HG02571 (cell line): Measurements from ENCODE around the gene CD93.

Source experiments
- ATAC-seq: cut with Tn5 transposase; IDR thresholded peaks from one replicate; pipeline ENCODE4 v1.9.1; 2021; ENCODE audit warnings: mild to moderate bottlenecking, moderate library complexity; ENCODE audit not compliant: unreplicated experiment

Gene CD93

GRCh38 chr20:23039136-23039875, 46.8 kb downstream of the CD93 start:
- no peak for ATAC-seq

- ATAC-seq = no peak
Measured at GRCh38 chr20:23037017-23037481, 49.1 kb downstream of the CD93 start.

- ATAC-seq = no peak
Measured at GRCh38 chr20:23036371-23036770, 49.8 kb downstream of the CD93 start.

- ATAC-seq = no peak
Measured at GRCh38 chr20:23035731-23036130, 50.4 kb downstream of the CD93 start.

- no peak for ATAC-seq
Measured at GRCh38 chr20:23034721-23035671, 51.1 kb downstream of the CD93 start, which contains the start of gene SSTR4. TSS of gene SSTR4 (plus strand) at chr20:23035312. CDS start at chr20:23035484, 172 bp downstream.

GRCh38 chr20:23033918-23034317, 52.2 kb downstream of the CD93 start:
- no peak for ATAC-seq

GRCh38 chr20:23032750-23033078, 53.4 kb downstream of the CD93 start:
- no peak for ATAC-seq

GRCh38 chr20:23032056-23032749, 53.9 kb downstream of the CD93 start:
- no peak for ATAC-seq

- ATAC-seq = no peak
Measured at GRCh38 chr20:23031346-23031745, 54.8 kb downstream of the CD93 start.
